ENCODE data around the gene SMIM8.
"Not testable (repeated sequence)": the region's sequence is repeated elsewhere in the genome, so short reads cannot be mapped to it uniquely, and the experiment has no call there.

SMIM8 gene

DNA sequence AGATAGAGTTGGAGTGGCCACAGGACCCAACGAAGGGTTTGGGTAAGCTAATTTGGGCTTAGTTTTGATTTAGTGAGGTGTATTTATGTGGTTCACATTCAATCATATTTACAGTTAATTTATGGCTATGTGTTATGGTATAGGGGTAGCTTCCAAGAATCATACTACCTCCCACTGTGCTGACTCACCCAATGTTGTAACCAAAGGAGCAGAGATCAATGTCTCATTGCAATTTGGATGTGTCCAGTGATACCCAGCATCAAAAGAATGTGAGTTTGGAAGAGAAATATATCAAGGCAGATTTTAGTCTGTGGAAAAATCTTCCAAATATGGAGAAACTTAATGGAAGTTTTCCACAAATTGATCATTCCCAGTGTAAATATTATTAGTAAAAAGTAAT is 25.3 kb upstream of the SMIM8 start:
- Histone ChIP-seq H3K4me3 (ENCODE audit: low read depth, low read length, poor library complexity, severe bottlenecking) (no peak overlapping the region), H2AFZ (ENCODE audit: low read length) (no peak overlapping the region), H3K27ac (ENCODE audit: low read depth, low read length, poor library complexity, severe bottlenecking) (no peak overlapping the region), H3F3A (ENCODE audit: insufficient read depth, low read length) (no peaks in the 10 kb centered on the region), H3K4me1 (ENCODE audit: insufficient read depth, low read length, severe bottlenecking) (no peaks in the 10 kb centered on the region), H3K36me3 (ENCODE audit: insufficient read depth, low read length) (no peaks in the 10 kb centered on the region), H3K4me2 (ENCODE audit: low read length) (no peak overlapping the region), H3K27me3 (ENCODE audit: insufficient read depth, low read length) (no peaks in the 10 kb centered on the region), H4K20me1 (ENCODE audit: insufficient read depth, low read length) (no peaks in the 10 kb centered on the region), H3K79me2 (ENCODE audit: insufficient read depth, low read length) (no peaks in the 10 kb centered on the region), H3K9ac (ENCODE audit: low read length) (no peak overlapping the region), H3K9me2 (ENCODE audit: low read depth, low read length) (no peaks in the 10 kb centered on the region), H3K9me3 (ENCODE audit: low read length) (no peaks in the 10 kb centered on the region)
- no peak for TF ChIP-seq EZH2 (IDR thresholded peaks at IDR 0.05; ENCODE audit: borderline replicate concordance, low read length)
- TF ChIP-seq, protein P1, sequence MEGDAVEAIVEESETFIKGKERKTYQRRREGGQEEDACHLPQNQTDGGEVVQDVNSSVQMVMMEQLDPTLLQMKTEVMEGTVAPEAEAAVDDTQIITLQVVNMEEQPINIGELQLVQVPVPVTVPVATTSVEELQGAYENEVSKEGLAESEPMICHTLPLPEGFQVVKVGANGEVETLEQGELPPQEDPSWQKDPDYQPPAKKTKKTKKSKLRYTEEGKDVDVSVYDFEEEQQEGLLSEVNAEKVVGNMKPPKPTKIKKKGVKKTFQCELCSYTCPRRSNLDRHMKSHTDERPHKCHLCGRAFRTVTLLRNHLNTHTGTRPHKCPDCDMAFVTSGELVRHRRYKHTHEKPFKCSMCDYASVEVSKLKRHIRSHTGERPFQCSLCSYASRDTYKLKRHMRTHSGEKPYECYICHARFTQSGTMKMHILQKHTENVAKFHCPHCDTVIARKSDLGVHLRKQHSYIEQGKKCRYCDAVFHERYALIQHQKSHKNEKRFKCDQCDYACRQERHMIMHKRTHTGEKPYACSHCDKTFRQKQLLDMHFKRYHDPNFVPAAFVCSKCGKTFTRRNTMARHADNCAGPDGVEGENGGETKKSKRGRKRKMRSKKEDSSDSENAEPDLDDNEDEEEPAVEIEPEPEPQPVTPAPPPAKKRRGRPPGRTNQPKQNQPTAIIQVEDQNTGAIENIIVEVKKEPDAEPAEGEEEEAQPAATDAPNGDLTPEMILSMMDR (IDR thresholded peaks at IDR 0.05; ENCODE audit: low read length), result no peak

DNA sequence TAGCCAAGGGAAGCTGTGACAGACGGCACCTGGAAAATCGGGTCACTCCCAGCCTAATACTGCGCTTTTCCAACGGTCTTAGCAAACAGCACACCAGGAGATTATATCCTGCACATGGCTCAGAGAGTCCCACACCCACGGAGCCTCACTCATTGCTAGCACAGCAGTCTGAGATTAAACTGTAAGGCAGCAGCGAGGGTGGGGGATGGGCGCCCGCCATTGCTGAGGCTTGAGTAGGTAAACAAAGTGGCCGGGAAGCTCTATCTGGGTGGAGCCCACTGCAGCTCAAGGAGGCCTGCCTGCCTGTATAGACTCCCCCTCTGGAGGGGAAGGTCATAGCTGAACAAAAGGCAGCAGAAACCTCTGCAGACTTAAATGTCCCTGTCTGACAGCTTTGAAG is 21.1 kb upstream of the SMIM8 start:
- not testable (repeated sequence) for H3K4me2 ChIP-seq (ENCODE audit: low read length)

DNA sequence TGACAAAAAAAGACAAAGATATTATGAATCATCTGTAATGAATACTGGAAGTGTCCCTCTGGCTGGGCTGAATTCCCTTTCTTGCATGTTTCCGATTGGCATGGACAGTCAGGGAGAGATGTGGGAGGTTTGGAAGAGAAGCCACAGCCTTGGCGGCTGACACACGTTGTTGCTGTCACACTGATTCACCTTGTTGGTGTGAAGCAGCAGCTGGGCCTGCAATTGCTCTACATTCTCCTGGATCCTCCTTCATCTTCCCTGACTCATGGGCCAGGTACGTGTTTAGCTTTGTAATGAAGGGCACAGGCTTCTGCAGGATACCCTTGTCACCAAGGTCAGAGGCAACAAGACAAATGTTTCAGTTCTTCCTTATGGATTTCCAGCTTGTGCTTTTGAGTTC is 13.4 kb upstream of the SMIM8 start:
- no peaks in the 10 kb centered on the region for H4K20me1 ChIP-seq (ENCODE audit: insufficient read depth, low read length)
- H3K9me2 ChIP-seq (ENCODE audit: low read depth, low read length), result no peaks in the 10 kb centered on the region
- H3F3A ChIP-seq (ENCODE audit: insufficient read depth, low read length), result no peaks in the 10 kb centered on the region
- no peaks in the 10 kb centered on the region for H3K9me3 ChIP-seq (ENCODE audit: low read length)
- H3K4me3 ChIP-seq (ENCODE audit: low read depth, low read length, poor library complexity, severe bottlenecking), result no peak overlapping the region
- no peak overlapping the region for H3K9ac ChIP-seq (ENCODE audit: low read length)
- H2AFZ ChIP-seq (ENCODE audit: low read length), result no peak overlapping the region
- H3K27ac ChIP-seq (ENCODE audit: low read depth, low read length, poor library complexity, severe bottlenecking), result no peak overlapping the region
- no peaks in the 10 kb centered on the region for H3K36me3 ChIP-seq (ENCODE audit: insufficient read depth, low read length)
- H3K79me2 ChIP-seq (ENCODE audit: insufficient read depth, low read length), result no peaks in the 10 kb centered on the region
- no peak for TF ChIP-seq EZH2 (IDR thresholded peaks at IDR 0.05; ENCODE audit: borderline replicate concordance, low read length)
- TF ChIP-seq, protein P1 (IDR thresholded peaks at IDR 0.05; ENCODE audit: low read length), result no peak
- no peaks in the 10 kb centered on the region for H3K4me1 ChIP-seq (ENCODE audit: insufficient read depth, low read length, severe bottlenecking)
- no peaks in the 10 kb centered on the region; the same call in 1 of the 2 replicates for H3K27me3 ChIP-seq (ENCODE audit: insufficient read depth, low read length)
- no peak overlapping the region for H3K4me2 ChIP-seq (ENCODE audit: low read length)

More for the DNA sequence above, 21.1 kb upstream of the SMIM8 start:
- not testable (repeated sequence) for H3K79me2 ChIP-seq (ENCODE audit: insufficient read depth, low read length); H3K9me2 ChIP-seq (ENCODE audit: low read depth, low read length); H3K4me3 ChIP-seq (ENCODE audit: low read depth, low read length, poor library complexity, severe bottlenecking); H3K27me3 ChIP-seq (ENCODE audit: insufficient read depth, low read length); H3F3A ChIP-seq (ENCODE audit: insufficient read depth, low read length); H3K9ac ChIP-seq (ENCODE audit: low read length); H3K27ac ChIP-seq (ENCODE audit: low read depth, low read length, poor library complexity, severe bottlenecking); H3K9me3 ChIP-seq (ENCODE audit: low read length); H2AFZ ChIP-seq (ENCODE audit: low read length); H4K20me1 ChIP-seq (ENCODE audit: insufficient read depth, low read length); H3K36me3 ChIP-seq (ENCODE audit: insufficient read depth, low read length); H3K4me1 ChIP-seq (ENCODE audit: insufficient read depth, low read length, severe bottlenecking)

DNA sequence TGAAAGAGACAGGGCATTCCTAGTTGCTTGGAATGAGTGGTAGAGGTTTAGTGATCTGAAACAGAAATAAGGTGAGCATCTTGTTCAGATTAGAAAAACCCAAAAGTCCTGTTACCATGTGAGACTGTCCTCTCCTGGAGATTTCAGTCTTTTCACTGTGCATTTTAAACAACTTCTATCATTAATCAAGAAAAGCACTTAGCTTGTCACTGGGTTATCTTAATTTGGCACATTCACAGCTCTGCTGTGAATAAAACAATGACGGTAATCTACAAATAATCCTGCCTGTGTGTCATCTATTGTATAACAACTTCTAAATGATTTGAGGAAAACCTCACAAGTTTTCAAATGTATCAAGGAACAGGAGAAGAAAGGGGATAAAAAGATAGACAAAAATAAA is 9.5 kb upstream of the SMIM8 start:
- no peak overlapping the region for H3K4me3 ChIP-seq (ENCODE audit: low read depth, low read length, poor library complexity, severe bottlenecking)
- H3K27me3 ChIP-seq (ENCODE audit: insufficient read depth, low read length), result no peaks in the 10 kb centered on the region; the same call in 1 of the 2 replicates
- no peaks in the 10 kb centered on the region for H3K9me3 ChIP-seq (ENCODE audit: low read length)
- no peaks in the 10 kb centered on the region for H3F3A ChIP-seq (ENCODE audit: insufficient read depth, low read length)
- H3K9me2 ChIP-seq (ENCODE audit: low read depth, low read length), result no peaks in the 10 kb centered on the region
- H3K79me2 ChIP-seq (ENCODE audit: insufficient read depth, low read length), result no peaks in the 10 kb centered on the region
- H3K9ac ChIP-seq (ENCODE audit: low read length), result no peak overlapping the region
- no peaks in the 10 kb centered on the region for H3K4me1 ChIP-seq (ENCODE audit: insufficient read depth, low read length, severe bottlenecking)
- H3K36me3 ChIP-seq (ENCODE audit: insufficient read depth, low read length), result no peaks in the 10 kb centered on the region
- TF ChIP-seq EZH2 (IDR thresholded peaks at IDR 0.05; ENCODE audit: borderline replicate concordance, low read length), result no peak
- TF ChIP-seq, protein P1 (IDR thresholded peaks at IDR 0.05; ENCODE audit: low read length), result no peak
- H2AFZ ChIP-seq (ENCODE audit: low read length), result no peak overlapping the region
- H3K4me2 ChIP-seq (ENCODE audit: low read length), result no peak overlapping the region
- H3K27ac ChIP-seq (ENCODE audit: low read depth, low read length, poor library complexity, severe bottlenecking), result no peak overlapping the region
- no peaks in the 10 kb centered on the region for H4K20me1 ChIP-seq (ENCODE audit: insufficient read depth, low read length)

Measured in OCI-LY1 (cell line).